ENCODE measurements around the gene HIC1. TPM values are rescaled to one million over a fixed set of nuclear protein-coding genes. Genes with fewer than 3 reads are reported as not detected.

Gene HIC1
- total and polyA plus RNA-seq, 4 donors = 0.44 to 4.8 (median 3.7) TPM

DNA sequence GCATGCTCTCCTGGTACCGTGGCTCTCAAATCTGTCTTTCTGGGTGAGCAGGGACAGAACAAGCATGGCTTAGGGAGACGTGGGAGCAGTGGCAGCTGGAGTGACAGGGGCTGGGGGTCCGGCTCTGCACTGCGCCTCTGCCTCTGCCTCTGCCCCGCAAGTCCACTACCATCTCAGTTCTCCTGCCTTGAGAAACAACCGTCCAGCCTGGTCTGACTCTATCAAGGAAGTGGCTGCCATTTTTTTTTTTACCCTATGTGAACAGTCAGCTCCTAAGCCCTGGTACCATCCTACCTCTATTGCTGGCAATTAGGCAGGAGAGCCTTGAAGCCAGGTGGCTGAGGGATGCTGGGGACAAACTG lies 16.1 kb downstream of the HIC1 start:
- WGBS = 85% methylated on average over 6 of the region's 6 CpGs
- H3K9me3 ChIP-seq (ENCODE audit: control insufficient read depth in 4 of 4, low read length in 3 of 4) = no peaks in the 10 kb centered on the region
- H3K4me1 ChIP-seq (ENCODE audit: control insufficient read depth in 4 of 4, insufficient read depth in 4 of 4, low read length in 3 of 4) = peaks cover 12 to 42% (median 17%) of the 10 kb centered on the region in 4 donors
- no peak overlapping the region for H3K9ac ChIP-seq (ENCODE audit: low read depth in 1 of 2, low read length in 2 of 2)
- peak overlapping the region; percentile 55 to 58 for H3K27ac ChIP-seq (ENCODE audit: low read depth in 1 of 2, low read length in 2 of 2)
- H3K27me3 ChIP-seq (ENCODE audit: control insufficient read depth in 4 of 4, insufficient read depth in 4 of 4, low read length in 3 of 4) = no peaks in the 10 kb centered on the region
- H3K36me3 ChIP-seq (ENCODE audit: control insufficient read depth in 4 of 4, insufficient read depth in 3 of 4, low read depth in 1 of 4, low read length in 3 of 4) = peaks cover 0 to 3% (median 2%) of the 10 kb centered on the region in 4 donors
- no peak overlapping the region for H3K4me3 ChIP-seq (ENCODE audit: low read depth in 1 of 3, low read length in 3 of 3)
- TF ChIP-seq, protein P1, sequence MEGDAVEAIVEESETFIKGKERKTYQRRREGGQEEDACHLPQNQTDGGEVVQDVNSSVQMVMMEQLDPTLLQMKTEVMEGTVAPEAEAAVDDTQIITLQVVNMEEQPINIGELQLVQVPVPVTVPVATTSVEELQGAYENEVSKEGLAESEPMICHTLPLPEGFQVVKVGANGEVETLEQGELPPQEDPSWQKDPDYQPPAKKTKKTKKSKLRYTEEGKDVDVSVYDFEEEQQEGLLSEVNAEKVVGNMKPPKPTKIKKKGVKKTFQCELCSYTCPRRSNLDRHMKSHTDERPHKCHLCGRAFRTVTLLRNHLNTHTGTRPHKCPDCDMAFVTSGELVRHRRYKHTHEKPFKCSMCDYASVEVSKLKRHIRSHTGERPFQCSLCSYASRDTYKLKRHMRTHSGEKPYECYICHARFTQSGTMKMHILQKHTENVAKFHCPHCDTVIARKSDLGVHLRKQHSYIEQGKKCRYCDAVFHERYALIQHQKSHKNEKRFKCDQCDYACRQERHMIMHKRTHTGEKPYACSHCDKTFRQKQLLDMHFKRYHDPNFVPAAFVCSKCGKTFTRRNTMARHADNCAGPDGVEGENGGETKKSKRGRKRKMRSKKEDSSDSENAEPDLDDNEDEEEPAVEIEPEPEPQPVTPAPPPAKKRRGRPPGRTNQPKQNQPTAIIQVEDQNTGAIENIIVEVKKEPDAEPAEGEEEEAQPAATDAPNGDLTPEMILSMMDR (IDR thresholded peaks at IDR 0.05; ENCODE audit: low read depth, low read length, missing input control) = no peak
- no peak for TF ChIP-seq EGR1 (IDR thresholded peaks at IDR 0.05; ENCODE audit: low read depth in 2 of 2)
- TF ChIP-seq, protein P2, sequence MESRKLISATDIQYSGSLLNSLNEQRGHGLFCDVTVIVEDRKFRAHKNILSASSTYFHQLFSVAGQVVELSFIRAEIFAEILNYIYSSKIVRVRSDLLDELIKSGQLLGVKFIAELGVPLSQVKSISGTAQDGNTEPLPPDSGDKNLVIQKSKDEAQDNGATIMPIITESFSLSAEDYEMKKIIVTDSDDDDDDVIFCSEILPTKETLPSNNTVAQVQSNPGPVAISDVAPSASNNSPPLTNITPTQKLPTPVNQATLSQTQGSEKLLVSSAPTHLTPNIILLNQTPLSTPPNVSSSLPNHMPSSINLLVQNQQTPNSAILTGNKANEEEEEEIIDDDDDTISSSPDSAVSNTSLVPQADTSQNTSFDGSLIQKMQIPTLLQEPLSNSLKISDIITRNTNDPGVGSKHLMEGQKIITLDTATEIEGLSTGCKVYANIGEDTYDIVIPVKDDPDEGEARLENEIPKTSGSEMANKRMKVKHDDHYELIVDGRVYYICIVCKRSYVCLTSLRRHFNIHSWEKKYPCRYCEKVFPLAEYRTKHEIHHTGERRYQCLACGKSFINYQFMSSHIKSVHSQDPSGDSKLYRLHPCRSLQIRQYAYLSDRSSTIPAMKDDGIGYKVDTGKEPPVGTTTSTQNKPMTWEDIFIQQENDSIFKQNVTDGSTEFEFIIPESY (IDR thresholded peaks at IDR 0.05) = no peak
- no peak for TF ChIP-seq RXRA (IDR thresholded peaks at IDR 0.05)
- TF ChIP-seq GABPA (IDR thresholded peaks at IDR 0.05 in 1 of 2, conservative IDR thresholded peaks at IDR 0.05 in 1 of 2) = no peak
- TF ChIP-seq, protein P3, sequence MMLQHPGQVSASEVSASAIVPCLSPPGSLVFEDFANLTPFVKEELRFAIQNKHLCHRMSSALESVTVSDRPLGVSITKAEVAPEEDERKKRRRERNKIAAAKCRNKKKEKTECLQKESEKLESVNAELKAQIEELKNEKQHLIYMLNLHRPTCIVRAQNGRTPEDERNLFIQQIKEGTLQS (IDR thresholded peaks at IDR 0.05) = no peak
- TF ChIP-seq, protein P4, sequence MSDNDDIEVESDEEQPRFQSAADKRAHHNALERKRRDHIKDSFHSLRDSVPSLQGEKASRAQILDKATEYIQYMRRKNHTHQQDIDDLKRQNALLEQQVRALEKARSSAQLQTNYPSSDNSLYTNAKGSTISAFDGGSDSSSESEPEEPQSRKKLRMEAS (IDR thresholded peaks at IDR 0.05) = no peak
- no peak for TF ChIP-seq SP1 (IDR thresholded peaks at IDR 0.05)
- TF ChIP-seq, protein P5, sequence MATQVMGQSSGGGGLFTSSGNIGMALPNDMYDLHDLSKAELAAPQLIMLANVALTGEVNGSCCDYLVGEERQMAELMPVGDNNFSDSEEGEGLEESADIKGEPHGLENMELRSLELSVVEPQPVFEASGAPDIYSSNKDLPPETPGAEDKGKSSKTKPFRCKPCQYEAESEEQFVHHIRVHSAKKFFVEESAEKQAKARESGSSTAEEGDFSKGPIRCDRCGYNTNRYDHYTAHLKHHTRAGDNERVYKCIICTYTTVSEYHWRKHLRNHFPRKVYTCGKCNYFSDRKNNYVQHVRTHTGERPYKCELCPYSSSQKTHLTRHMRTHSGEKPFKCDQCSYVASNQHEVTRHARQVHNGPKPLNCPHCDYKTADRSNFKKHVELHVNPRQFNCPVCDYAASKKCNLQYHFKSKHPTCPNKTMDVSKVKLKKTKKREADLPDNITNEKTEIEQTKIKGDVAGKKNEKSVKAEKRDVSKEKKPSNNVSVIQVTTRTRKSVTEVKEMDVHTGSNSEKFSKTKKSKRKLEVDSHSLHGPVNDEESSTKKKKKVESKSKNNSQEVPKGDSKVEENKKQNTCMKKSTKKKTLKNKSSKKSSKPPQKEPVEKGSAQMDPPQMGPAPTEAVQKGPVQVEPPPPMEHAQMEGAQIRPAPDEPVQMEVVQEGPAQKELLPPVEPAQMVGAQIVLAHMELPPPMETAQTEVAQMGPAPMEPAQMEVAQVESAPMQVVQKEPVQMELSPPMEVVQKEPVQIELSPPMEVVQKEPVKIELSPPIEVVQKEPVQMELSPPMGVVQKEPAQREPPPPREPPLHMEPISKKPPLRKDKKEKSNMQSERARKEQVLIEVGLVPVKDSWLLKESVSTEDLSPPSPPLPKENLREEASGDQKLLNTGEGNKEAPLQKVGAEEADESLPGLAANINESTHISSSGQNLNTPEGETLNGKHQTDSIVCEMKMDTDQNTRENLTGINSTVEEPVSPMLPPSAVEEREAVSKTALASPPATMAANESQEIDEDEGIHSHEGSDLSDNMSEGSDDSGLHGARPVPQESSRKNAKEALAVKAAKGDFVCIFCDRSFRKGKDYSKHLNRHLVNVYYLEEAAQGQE (IDR thresholded peaks at IDR 0.05) = no peak
- TF ChIP-seq HNF4G (IDR thresholded peaks at IDR 0.05) = no peak
- no peak for DNase-seq (ENCODE audit: low spot score)

DNA sequence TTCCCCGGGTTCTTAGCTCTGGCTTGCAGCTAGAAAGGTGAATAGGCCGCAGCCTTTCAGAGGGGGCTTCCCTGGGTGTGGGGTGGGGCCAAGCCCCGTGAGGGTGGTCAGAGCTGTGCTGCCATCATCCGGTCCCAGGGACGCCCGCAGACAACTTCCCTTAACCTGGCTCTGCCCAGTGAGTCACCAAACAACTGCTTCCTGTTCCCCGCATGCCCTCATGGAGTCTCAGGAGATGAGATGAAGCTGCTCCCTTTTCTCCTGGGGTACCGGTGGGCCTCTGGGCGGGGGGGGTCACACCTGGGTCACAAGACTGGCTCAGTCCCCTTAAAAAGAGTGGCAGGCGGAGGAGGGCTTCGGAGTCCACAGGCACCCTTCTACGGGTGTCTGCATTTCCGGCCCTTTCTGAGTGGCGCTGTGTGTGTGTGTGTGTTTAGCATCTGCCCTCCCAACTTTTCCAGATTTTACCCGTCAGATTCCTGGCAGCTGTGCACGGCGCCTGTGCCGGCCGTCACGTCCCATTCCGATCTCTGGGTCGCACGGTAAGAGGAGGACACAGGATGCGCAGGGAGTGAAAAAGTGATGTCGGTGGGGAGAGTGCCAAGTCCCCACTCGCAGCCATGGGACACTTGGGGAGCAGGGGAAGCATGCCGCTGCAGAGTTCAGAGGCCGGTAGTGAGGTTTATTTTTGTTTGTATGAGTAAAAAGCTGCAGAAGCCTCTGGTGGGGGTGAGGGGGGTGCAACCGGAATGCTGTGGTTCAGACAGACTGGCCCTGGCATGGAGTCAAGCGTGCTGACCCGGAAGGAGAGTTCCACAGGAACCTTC lies 16.8 kb downstream of the HIC1 start:
- DNase-seq (ENCODE audit: low spot score) = no peak
- WGBS = 78% methylated on average over 31 of the region's 31 CpGs

More for the DNA sequence above, 16.8 kb downstream of the HIC1 start:
- peak overlapping the region; percentile 55 to 58 for H3K27ac ChIP-seq (ENCODE audit: low read depth in 1 of 2, low read length in 2 of 2)
- H3K9ac ChIP-seq (ENCODE audit: low read depth in 1 of 2, low read length in 2 of 2) = peak overlapping the region in 1 of 2 donors; percentile 53
- peaks cover 12 to 37% (median 14%) of the 10 kb centered on the region in 4 donors for H3K4me1 ChIP-seq (ENCODE audit: control insufficient read depth in 4 of 4, insufficient read depth in 4 of 4, low read length in 3 of 4)
- no peak overlapping the region for H3K4me3 ChIP-seq (ENCODE audit: low read depth in 1 of 3, low read length in 3 of 3)
- peaks cover 0 to 4% (median 3%) of the 10 kb centered on the region in 4 donors for H3K36me3 ChIP-seq (ENCODE audit: control insufficient read depth in 4 of 4, insufficient read depth in 3 of 4, low read depth in 1 of 4, low read length in 3 of 4)
- H3K9me3 ChIP-seq (ENCODE audit: control insufficient read depth in 4 of 4, low read length in 3 of 4) = no peaks in the 10 kb centered on the region
- peak in 1 of 2 donors; percentile 17 for TF ChIP-seq JUND (IDR thresholded peaks at IDR 0.05)
- peak; percentile 29 for TF ChIP-seq YY1 (IDR thresholded peaks at IDR 0.05)
- TF ChIP-seq, protein P4 (IDR thresholded peaks at IDR 0.05) = no peak
- peak in 1 of 2 donors; percentile 60 for TF ChIP-seq RXRA (IDR thresholded peaks at IDR 0.05)
- TF ChIP-seq, protein P2 (IDR thresholded peaks at IDR 0.05) = no peak
- TF ChIP-seq, protein P3 (IDR thresholded peaks at IDR 0.05) = no peak
- peak; percentile 89 for TF ChIP-seq NR2F2 (IDR thresholded peaks at IDR 0.05)
- peak; percentile 35 for TF ChIP-seq SP1 (IDR thresholded peaks at IDR 0.05)
- no peaks in the 10 kb centered on the region for H3K27me3 ChIP-seq (ENCODE audit: control insufficient read depth in 4 of 4, insufficient read depth in 4 of 4, low read length in 3 of 4)

Data from liver (tissue), 9 donors.